WERI-Rb-1 (cell line): Measurements from ENCODE around the gene ITGA1.
A peak's percentile ranks its signal among the peaks of the same experiment; 100 is the strongest.

Experiments used
- DNase-seq: peaks from one replicate; pipeline ENCODE4 v3.0.0-alpha.2; 2020
- H3K27ac ChIP-seq: fragments of 250-450 bp; sonication (Bioruptor Pico); 2 replicates; pipeline ENCODE4 v1.5.1; 2020; ENCODE audit warnings: mild to moderate bottlenecking, moderate library complexity
- H3K27me3 ChIP-seq: fragments of 250-450 bp; sonication (Bioruptor Pico); 2 replicates; pipeline ENCODE4 v1.5.1; 2021; ENCODE audit warnings: mild to moderate bottlenecking, low read depth, moderate library complexity; ENCODE audit not compliant: insufficient read depth, severe bottlenecking
- H3K36me3 ChIP-seq: fragments of 250-450 bp; sonication (Bioruptor Pico); 2 replicates; pipeline ENCODE4 v1.5.1; 2020; ENCODE audit warnings: mild to moderate bottlenecking, moderate library complexity
- H3K4me3 ChIP-seq: 2 replicates; pipeline ENCODE4 v1.5.1; 2011; ENCODE audit warnings: low read depth, mild to moderate bottlenecking, control low read depth, low read length
- H3K9me3 ChIP-seq: fragments of 250-450 bp; sonication (Bioruptor Pico); 2 replicates; pipeline ENCODE4 v1.5.1; 2021; ENCODE audit warnings: mild to moderate bottlenecking, moderate library complexity; ENCODE audit not compliant: severe bottlenecking
- TF ChIP-seq, protein P1 (sequence below): IDR thresholded peaks from 2 replicates; pipeline ENCODE4 v1.5.1; 2011; ENCODE audit warnings: low read depth, mild to moderate bottlenecking, control low read depth, inconsistent platforms, low read length

Gene ITGA1

GRCh38 chr5:52888363-52888762, 100.6 kb downstream of the ITGA1 start:
- Histone ChIP-seq H3K9me3 (no peaks in the 10 kb centered on the region), H3K27me3 (no peaks in the 10 kb centered on the region), H3K4me3 (no peak overlapping the region), H3K36me3 (no peaks in the 10 kb centered on the region), H3K27ac (no peak overlapping the region)
- DNase-seq = no peak
- TF ChIP-seq, protein P1, sequence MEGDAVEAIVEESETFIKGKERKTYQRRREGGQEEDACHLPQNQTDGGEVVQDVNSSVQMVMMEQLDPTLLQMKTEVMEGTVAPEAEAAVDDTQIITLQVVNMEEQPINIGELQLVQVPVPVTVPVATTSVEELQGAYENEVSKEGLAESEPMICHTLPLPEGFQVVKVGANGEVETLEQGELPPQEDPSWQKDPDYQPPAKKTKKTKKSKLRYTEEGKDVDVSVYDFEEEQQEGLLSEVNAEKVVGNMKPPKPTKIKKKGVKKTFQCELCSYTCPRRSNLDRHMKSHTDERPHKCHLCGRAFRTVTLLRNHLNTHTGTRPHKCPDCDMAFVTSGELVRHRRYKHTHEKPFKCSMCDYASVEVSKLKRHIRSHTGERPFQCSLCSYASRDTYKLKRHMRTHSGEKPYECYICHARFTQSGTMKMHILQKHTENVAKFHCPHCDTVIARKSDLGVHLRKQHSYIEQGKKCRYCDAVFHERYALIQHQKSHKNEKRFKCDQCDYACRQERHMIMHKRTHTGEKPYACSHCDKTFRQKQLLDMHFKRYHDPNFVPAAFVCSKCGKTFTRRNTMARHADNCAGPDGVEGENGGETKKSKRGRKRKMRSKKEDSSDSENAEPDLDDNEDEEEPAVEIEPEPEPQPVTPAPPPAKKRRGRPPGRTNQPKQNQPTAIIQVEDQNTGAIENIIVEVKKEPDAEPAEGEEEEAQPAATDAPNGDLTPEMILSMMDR = no peak

GRCh38 chr5:52892242-52892878, 104.6 kb downstream of the ITGA1 start:
- Histone ChIP-seq H3K4me3 (no peak overlapping the region), H3K27ac (no peak overlapping the region), H3K9me3 (no peaks in the 10 kb centered on the region), H3K36me3 (no peaks in the 10 kb centered on the region), H3K27me3 (no peaks in the 10 kb centered on the region)
- TF ChIP-seq, protein P1 = no peak
- DNase-seq = no peak

DNA sequence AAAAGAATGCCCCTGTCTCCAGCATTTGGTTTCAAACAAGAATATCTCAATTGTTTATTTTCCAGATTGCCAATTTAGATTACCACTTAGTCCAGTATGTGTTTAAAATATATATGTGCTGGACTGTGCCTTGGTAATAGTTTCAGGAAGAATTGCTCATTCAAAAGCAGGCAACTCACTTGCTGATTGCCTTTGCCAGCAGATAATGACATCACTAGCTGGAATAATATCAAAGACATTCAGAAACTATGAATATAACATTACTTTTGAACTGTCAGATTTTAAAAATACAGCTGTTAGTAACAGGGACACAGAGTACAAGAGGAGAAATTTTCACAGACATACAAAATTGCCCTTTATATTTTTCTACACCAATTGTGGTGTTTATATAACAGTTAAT, 105.4 kb downstream of the ITGA1 start:
- Histone ChIP-seq H3K36me3 (no peaks in the 10 kb centered on the region), H3K4me3 (no peak overlapping the region), H3K27me3 (no peaks in the 10 kb centered on the region), H3K9me3 (no peaks in the 10 kb centered on the region), H3K27ac (no peak overlapping the region)
- TF ChIP-seq, protein P1 = no peak
- no peak for DNase-seq

DNA sequence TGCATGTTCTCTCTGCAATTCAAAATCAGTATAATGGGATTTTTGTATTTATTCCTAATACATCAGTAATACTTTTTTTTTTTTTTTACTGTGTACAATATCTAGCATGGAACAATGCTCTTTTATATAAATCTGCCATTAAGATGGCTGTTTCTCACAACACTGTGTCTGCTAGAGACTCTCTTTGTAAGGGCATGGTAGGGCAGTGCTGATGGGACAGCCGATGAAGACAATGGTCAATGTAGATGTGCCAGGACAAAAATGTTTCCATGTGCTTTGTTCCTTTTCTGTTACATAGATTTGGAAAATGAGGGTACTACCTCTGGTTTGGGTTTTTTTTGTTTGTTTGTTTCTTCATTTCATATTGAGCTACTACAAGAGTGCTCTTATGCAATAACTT, 106.1 kb downstream of the ITGA1 start:
- H3K27ac ChIP-seq = no peak overlapping the region
- no peaks in the 10 kb centered on the region for H3K27me3 ChIP-seq
- no peak overlapping the region for H3K4me3 ChIP-seq
- H3K36me3 ChIP-seq = no peaks in the 10 kb centered on the region
- TF ChIP-seq, protein P1 = no peak
- no peak for DNase-seq
- H3K9me3 ChIP-seq = no peaks in the 10 kb centered on the region

DNA sequence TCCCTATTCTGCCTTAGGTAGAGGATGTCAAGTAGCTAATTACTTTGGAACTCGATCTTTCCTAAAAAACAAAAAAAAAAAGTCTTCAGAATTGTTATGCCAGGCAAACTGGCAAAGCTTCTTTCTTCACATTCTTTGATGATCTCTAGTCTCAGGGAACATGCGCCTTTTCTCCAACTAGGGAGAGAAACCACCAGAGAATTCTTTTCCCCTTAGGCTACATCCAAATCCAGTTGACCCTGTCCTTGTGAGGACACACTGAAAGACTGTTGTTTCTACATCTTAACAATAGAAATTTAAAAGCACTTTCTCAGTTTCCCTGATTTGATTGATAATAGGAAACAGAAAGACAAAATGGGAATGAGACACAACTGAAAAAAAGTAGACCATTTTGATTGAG, 106.7 kb downstream of the ITGA1 start:
- TF ChIP-seq, protein P1 = no peak
- Histone ChIP-seq H3K36me3 (no peaks in the 10 kb centered on the region), H3K4me3 (no peak overlapping the region), H3K27me3 (no peaks in the 10 kb centered on the region), H3K27ac (no peak overlapping the region), H3K9me3 (no peaks in the 10 kb centered on the region)
- no peak for DNase-seq

DNA sequence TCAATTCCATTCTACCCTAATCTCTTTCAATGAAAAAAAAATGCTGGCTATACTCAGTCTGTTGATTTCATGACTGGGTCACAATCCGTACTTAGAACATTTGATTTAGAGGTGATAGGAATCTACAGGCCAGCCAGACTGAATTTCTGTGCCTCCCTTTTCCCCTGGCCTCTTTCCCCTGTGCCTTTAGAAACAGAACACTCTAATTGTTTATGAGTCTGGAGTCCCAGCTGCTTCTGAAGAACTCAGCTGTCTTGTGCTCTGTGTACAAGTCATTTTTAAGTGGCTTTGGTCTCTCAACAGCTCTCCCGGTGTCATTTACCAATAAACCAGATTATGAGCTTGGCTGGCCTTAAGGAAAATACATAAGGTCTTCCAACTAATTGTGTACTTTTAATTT, 107.4 kb downstream of the ITGA1 start:
- Histone ChIP-seq H3K27me3 (no peaks in the 10 kb centered on the region), H3K9me3 (no peaks in the 10 kb centered on the region), H3K4me3 (no peak overlapping the region), H3K27ac (no peak overlapping the region), H3K36me3 (no peaks in the 10 kb centered on the region)
- DNase-seq = peak; percentile 11
- TF ChIP-seq, protein P1 = no peak
